A549 treated with dexamethasone at 1 μM for 4 hours (cell line): ENCODE data around the gene LTBP4. TPM values are rescaled to one million over a fixed set of nuclear protein-coding genes. Genes with fewer than 3 reads are reported as not detected.

ENCODE experiments used
- total RNA-seq: library from RNA; stranded (reverse); fragments of 200-300 nt; extraction: Qiagen RNA extraction; gene quantifications from 5 replicates; pipeline ENCODE4 v1.2.3, GENCODE V29; 2022

LTBP4 gene
- 34.3 to 57.2 TPM (median 46.2 TPM) in 5 replicates for total RNA-seq

GRCh38 chr19:40601134-40601974 lies at the start of gene LTBP4:
TSS of gene LTBP4 (plus strand) at chr19:40601369. CDS start at chr19:40601388, 19 bp downstream.

GRCh38 chr19:40576585-40577451 lies 24.4 kb upstream of the LTBP4 start, which contains the start of gene SHKBP1:
TSS of gene SHKBP1 (plus strand) at chr19:40576873. CDS start at chr19:40576900, 27 bp downstream.

Other genes with a start within 250 kb of the LTBP4 start
- 0.16 to 0.39 TPM (median 0.35 TPM) in 5 replicates for gene HIPK4, start 211.2 kb upstream of the LTBP4 start, total RNA-seq
- gene PRX, start 188.0 kb upstream of the LTBP4 start, total RNA-seq = 1.2 to 1.3 TPM (median 1.3 TPM) in 5 replicates
- gene SERTAD1, start 175.4 kb upstream of the LTBP4 start, total RNA-seq = 24.4 to 31.9 TPM (median 26.1 TPM) in 5 replicates
- 36.9 to 48.9 TPM (median 44.2 TPM) in 5 replicates for gene SERTAD3, start 157.0 kb upstream of the LTBP4 start, total RNA-seq
- gene BLVRB, start 135.6 kb upstream of the LTBP4 start, total RNA-seq = 242 to 310 TPM (median 270 TPM) in 5 replicates
- gene SPTBN4, start 134.4 kb upstream of the LTBP4 start, total RNA-seq = 0.41 to 0.73 TPM (median 0.66 TPM) in 5 replicates
- gene SHKBP1, start 24.5 kb upstream of the LTBP4 start, total RNA-seq = 93.3 to 152 TPM (median 136 TPM) in 5 replicates
- 52.1 to 81.6 TPM (median 75.1 TPM) in 5 replicates for gene NUMBL, start 89.3 kb downstream of the LTBP4 start, total RNA-seq
- gene COQ8B, start 115.5 kb downstream of the LTBP4 start, total RNA-seq = 75.4 to 105 TPM (median 92.9 TPM) in 5 replicates
- gene ITPKC, start 115.7 kb downstream of the LTBP4 start, total RNA-seq = 36.4 to 49.8 TPM (median 45.3 TPM) in 5 replicates
- 15.5 to 21.3 TPM (median 19.0 TPM) in 5 replicates for gene ACTMAP, start 149.1 kb downstream of the LTBP4 start, total RNA-seq
- 159 to 177 TPM (median 172 TPM) in 5 replicates for gene SNRPA, start 149.8 kb downstream of the LTBP4 start, total RNA-seq
- gene MIA, start 174.2 kb downstream of the LTBP4 start, total RNA-seq = 0.30 to 0.33 TPM in 2 of 5 replicates, not detected in the others
- 14.9 to 18.5 TPM (median 16.9 TPM) in 5 replicates for gene RAB4B, start 176.9 kb downstream of the LTBP4 start, total RNA-seq
- gene EGLN2, start 197.8 kb downstream of the LTBP4 start, total RNA-seq = 74.3 to 103 TPM (median 97.3 TPM) in 5 replicates
- 0.07 TPM in 1 of 5 replicates, not detected in the others for gene CYP2A6, start 249.1 kb downstream of the LTBP4 start, total RNA-seq